ENCODE results near the gene CXCR6.
"Not testable (repeated sequence)": the region's sequence is repeated elsewhere in the genome, so short reads cannot be mapped to it uniquely, and the experiment has no call there.

Gene CXCR6

DNA sequence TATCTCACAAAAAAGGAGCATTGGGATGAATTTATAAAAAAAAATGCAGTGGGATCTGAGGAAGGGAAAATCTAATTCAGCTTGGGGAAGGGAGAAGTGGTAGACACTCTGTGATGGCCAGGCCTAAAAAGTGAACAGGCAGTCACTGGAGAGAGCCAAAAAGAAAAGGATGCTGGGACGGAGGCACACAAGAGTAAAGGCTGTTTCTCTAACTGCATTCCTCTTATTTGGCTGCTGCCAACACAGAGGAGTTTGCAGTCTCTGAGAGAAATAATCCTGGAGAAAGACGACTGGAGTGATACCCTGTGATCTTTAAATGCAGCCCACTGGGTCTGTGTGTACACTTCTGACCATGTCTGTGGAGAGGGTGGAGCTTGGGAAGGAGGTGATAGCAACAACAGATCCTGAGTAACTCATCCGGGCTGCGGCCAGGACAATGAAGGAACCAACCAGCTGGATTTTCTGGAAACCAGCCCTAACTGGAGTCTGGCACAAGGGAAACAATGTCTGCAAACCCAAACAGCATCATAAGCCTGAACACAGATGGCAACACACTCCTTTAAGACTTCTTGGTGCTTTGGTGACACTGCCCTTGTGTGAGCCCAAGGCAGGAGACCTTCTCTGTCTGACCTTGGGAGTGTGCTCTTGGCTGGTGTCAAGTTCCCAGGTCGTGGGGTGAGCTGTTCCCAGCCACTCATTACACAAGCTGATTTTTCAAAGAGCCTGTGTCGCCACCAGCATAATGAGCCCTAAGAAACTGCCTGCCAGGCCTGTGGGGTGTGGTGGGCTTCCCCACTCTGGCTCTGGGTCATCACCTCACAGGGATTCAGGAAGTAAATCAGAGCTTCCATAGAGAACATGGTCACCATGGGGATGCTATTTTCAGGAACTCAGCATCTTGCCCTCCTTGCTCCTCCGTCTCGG lies 44.4 kb downstream of the CXCR6 start:
- no peak for DNase-seq (ENCODE audit: low read depth in 2 of 3, low spot score in 2 of 3)

DNA sequence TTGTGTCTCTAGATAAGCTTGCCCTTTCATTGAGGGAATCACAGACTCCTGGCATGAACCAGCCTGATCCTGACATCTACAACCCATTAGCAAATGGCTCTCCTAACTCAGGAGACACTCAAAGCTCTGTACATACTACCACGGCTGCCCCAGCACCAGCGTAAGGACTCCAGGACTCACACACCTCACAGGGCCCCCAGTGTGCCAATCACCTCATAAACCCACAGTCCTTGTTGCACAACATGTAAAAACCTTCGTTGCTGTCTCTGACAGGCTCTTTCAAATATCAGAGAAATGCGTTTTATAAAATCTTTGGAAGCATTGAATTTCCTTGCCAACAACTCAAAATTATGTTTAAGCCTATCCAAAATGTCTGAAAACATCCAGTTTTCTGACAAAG lies 45.1 kb downstream of the CXCR6 start:
- no peak for DNase-seq (ENCODE audit: low read depth in 2 of 3, low spot score in 2 of 3)

DNA sequence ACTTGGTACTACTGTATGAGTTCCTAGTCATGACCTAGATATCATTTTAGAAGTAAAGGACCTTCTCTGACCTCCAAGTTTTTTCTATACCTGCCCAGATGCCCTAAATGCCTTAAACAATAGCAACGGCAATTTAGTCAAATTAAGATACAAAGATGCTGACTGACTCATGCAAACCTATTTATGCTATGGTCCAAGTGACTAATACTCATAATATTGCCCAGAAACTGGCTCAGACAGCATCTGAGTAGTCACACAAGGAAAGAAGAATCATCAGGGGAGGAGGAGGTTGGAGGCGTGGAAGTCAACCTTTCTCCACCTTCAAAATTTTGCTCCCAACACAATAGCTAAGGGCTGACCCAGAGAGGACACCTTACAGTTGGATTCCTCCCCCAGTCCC lies 45.5 kb downstream of the CXCR6 start:
- no peak for DNase-seq (ENCODE audit: low read depth in 2 of 3, low spot score in 2 of 3)

DNA sequence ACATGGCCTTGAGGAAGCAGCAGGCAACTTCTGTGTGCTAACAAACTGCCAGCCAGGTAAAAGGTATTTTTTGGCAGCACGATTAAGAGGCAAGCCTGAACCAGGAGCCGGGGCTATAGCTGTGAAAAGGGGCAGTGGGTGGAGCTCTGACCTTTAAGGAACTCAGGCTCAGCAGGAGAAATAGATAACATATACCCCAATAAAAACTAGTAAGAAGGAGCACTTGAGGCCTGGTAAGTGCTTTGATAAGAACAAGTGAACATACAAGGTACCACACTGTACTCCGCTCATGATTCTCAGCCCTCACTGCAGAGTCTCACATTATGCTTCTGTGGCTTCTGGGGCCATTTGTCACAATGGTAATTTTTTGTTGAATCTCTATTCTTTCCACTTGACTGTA lies 46.9 kb downstream of the CXCR6 start:
- DNase-seq (ENCODE audit: low read depth in 2 of 3, low spot score in 2 of 3), result no peak

DNA sequence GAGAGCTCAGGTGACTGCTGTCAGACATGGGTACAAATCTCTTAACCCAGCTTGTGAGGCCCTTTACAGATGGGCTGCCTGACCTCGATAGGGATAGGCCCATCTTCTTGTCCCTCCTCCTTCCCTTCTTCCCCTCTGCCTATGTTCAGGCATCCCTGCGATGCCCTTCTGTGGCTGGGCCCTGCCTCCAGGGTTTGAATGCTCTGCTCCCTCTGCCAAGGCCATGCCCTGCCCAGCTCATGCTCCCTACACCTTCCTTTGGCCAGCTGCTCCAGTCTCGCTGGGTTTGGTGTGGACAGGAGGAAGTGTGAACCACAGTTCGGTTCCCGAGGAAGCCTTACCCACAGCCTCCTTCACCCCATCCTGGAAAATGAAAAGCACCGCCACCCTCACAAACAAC lies 48.1 kb downstream of the CXCR6 start:
- no peak for DNase-seq (ENCODE audit: low read depth in 2 of 3, low spot score in 2 of 3)

DNA sequence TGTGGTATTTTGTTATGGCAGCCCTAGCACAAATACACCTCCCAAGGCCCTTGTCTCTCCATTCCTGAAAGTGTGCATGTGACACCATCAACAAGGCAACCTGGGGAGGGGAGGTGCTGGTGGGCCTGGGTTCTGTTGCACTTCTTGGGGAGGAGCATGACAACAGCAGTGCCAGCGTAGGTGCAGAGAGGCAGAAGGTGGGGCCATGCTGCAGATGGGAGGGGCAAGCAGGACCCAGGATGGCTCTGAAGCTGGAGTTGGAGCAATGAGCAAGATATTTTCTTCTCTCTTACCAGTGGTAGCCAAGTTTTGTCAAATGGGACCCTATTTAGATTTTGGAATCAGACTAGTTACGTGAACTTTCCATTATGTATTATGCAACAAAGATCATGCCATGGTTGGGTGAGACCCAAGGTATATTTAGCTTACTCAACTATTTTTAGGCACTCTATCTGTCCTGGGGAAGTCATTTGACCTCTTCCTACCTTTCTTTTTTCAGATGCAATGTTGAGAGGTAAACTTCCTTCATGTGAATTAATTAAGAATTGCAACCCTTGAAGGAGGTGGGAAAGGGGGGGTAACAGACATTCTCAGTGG lies 49.0 kb downstream of the CXCR6 start:
- no peak for DNase-seq (ENCODE audit: low read depth in 2 of 3, low spot score in 2 of 3)

DNA sequence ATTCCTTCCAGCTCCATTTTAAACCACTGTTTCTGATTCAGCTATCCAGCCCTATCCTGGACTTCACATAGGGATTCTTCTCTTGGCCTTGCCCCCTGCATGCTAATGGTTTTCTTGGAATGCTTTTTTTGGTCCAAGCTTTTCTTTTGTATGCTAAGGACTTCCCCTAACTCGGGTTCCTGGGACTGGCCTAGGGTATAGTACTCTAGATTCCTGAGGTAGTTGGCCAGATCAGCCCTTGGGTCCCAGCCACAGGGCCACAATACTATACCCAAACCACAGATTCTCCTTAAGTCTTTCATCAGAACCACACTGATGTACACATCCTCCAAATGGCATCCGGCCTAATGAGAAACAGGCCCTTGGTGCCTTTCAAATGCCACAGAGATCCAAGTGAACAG lies 49.6 kb downstream of the CXCR6 start:
- DNase-seq (ENCODE audit: low read depth in 2 of 3, low spot score in 2 of 3), result no peak

DNA sequence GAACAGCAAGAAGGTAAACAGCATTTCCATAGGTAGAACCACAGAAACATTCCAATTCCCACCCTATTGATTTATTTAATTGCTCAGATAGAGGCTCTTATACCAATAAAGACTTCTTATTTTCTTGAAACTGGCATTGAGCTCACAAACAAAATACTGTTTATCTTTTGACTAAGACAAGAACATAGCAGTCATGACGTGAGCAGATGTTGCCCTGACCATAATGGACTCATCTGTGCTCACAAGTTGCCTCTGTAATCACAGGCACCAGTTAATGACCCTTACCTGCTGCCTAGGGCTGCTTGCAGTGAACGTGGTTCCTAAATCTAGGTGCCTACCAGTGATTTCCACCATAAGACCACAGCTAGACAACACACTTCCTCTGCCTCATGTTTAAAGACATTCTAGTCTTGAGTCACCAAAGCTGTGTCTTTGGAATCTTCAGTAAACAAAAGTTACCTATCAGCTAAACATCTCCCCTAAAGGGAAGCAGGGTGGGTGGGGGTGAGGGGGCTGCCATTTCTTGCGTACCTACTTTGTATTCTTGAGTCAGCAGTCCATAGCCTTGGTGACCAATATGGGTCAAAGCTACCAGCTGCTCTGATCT lies 50.3 kb downstream of the CXCR6 start:
- no peak for DNase-seq (ENCODE audit: low read depth in 2 of 3, low spot score in 2 of 3)

DNA sequence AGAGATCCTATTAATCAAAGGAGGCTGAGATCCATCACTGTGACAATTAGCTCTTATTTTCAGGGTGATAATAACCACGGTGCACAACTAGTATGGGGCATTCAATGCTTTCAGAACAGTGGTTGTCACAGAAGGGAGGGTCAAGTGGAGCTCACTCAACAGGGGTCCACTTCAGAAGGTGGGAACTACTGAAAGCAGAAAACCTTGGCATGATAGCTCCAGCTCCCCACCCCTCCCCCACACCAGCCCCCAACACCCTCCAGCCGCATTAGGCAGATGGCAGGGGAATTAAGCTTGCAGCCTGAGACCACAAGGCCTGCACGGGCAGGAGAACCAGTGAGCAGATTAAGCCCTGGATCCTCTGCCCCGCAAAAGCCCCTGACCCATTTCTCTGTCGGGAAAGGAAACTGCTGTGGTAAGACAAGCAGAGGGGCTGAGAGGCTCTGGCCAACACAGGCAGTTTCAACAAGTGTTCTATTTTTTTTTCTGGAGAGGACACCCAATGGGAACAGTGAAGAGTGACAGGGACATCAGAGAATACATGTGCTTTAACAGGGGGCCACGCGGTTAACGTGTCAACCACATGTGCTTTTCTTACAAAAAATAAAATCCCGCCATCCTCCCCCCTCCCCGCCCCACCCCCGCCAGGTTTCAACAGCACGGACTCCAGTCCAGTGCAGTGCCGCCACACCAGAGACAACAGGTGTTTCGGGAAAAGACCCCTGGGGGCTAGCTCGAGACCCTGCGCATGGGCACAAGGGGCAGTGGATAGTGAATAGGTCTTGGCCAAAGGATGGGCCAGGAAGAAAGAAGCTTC lies 51.4 kb downstream of the CXCR6 start:
- DNase-seq (ENCODE audit: low read depth in 2 of 3, low spot score in 2 of 3), result peak in 1 of 3 experiments; percentile 46

DNA sequence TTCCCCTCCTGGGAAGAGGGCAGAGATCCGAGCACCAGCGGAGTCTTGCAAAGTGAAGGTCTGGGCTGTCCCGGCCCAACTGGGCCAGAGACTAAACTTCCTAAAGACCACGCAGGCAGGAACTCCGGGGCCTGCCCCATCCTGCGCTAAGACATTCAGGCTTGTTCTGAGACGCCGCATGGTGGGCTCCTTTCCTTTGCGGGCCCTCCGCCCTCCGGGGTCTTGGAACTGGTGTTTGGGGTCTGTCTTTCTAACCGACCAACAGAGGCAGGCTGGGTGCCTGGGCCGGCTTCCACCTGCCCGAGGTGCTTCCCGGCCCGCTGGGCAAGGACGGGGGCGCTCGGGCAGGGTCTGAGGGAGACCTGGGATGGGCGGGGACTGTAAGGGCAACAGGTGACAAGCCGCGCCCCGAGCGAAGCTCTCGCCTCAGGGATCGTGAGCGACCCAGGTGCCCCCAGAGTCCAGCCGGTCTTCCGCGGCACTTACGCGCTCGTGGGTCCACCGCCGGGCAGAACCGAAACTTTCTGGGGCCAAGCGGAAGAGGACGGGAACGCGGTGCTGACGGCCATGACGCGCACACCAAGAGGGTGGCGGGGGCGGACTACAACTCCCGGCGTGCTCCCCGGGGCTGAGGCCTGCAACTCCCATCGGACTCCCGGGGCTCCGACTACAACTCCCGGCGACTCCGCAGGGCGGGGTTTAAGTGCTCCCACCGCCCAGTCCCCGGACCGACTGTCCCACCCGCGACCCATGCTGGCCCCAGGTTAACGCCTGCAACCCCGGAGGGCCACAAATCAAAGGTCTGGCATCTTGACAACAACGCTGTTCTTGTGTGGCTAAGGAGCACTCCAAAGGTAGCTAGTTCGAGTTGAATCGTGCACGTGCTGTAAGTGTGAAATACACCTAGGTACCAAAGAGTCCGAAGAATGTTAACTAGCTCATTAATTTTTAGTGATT lies 52.2 kb downstream of the CXCR6 start, which contains the start of gene FYCO1:
FYCO1 (minus strand) TSS at position 589 of the 957 bp plus-strand sequence. CDS start 10,914 bp downstream, outside the sequence.
- peak; percentile 67 to 88 (median 78) for DNase-seq (ENCODE audit: low read depth in 2 of 3, low spot score in 2 of 3)

DNA sequence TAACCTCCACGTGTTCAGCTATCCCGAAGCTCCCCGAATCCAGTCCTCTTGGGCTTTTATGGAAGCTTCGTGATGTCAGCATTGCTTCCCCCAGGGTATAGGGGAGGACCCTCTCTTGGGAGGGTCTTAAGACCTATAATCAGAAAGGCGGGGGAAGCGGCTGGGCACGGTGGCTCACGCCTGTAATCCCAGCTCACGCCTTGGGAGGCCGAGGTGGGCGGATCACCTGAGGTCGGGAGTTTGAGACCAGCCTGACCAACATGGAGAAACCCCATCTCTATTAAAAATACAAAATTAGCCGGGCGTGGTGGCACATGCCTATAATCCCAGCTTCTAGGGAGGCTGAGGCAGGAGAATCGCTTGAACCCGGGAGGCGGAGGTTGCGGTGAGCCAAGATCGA lies 54.2 kb downstream of the CXCR6 start:
- DNase-seq (ENCODE audit: low read depth in 2 of 3, low spot score in 2 of 3), result not testable (repeated sequence)

DNA sequence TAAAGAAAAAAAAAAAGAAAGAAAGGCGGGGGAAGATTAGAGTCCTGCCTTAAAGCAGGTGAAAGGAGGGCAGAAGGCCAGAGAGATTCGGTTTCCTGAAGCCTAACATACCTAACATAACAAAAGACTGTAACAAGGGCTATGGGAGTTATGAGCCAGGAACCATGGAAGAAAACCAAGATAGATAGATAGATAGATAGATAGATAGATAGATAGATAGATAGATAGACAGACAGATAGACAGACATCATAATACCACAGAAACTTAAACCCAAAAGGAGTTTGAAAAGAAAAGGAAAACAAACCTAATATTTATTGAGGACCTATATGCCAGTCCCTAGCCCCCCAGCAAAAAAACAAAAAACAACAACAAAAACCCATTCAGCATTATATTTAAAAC lies 54.7 kb downstream of the CXCR6 start:
- no peak for DNase-seq (ENCODE audit: low read depth in 2 of 3, low spot score in 2 of 3)
